SU-DHL-6 (cell line): Measurements from ENCODE around the gene FUOM.

ENCODE experiments used
- H2AFZ ChIP-seq: fragments of 200-600 bp; sonication (generic); 2 replicates; pipeline ENCODE4 v1.6.1; 2014; ENCODE audit warnings: low read depth, mild to moderate bottlenecking, moderate library complexity, mixed read lengths, antibody characterized with exemption, low read length; ENCODE audit not compliant: severe bottlenecking
- H3F3A ChIP-seq: fragments of 200-600 bp; shearing (Covaris generic); 2 replicates; pipeline ENCODE4 v1.6.0; 2016; ENCODE audit warnings: antibody characterized with exemption, mild to moderate bottlenecking; ENCODE audit not compliant: insufficient read depth
- H3K27ac ChIP-seq: fragments of 200-600 bp; sonication (generic); 2 replicates; pipeline ENCODE4 v1.5.1; 2016; ENCODE audit warnings: low read depth, mild to moderate bottlenecking, low read length, moderate library complexity, mixed read lengths
- H3K27me3 ChIP-seq: fragments of 200-600 bp; sonication (generic), shearing (Covaris generic); 2 replicates; pipeline ENCODE4 v1.6.0; 2014; ENCODE audit warnings: mild to moderate bottlenecking, low read length
- H3K36me3 ChIP-seq: fragments of 200-600 bp; sonication (generic); 2 replicates; pipeline ENCODE4 v1.6.1; 2014; ENCODE audit warnings: mild to moderate bottlenecking, low read length, mixed read lengths
- H3K4me2 ChIP-seq: fragments of 300-600, 200-600 bp; shearing (Covaris generic), sonication (generic); 2 replicates; pipeline ENCODE4 v1.6.0; 2014; ENCODE audit warnings: low read length, low read depth, mild to moderate bottlenecking; ENCODE audit not compliant: poor library complexity, severe bottlenecking
- H3K4me3 ChIP-seq: fragments of 200-600 bp; sonication (generic); 2 replicates; pipeline ENCODE4 v1.5.1; 2014; ENCODE audit warnings: antibody characterized with exemption, low read length, mild to moderate bottlenecking, mixed read lengths; ENCODE audit not compliant: insufficient read depth, poor library complexity, severe bottlenecking
- H3K79me2 ChIP-seq: fragments of 200-600 bp; sonication (generic); 2 replicates; pipeline ENCODE4 v1.6.1; 2014; ENCODE audit warnings: mild to moderate bottlenecking, low read length, moderate library complexity; ENCODE audit not compliant: insufficient read depth
- H3K9ac ChIP-seq: fragments of 200-600 bp; sonication (generic); 2 replicates; pipeline ENCODE4 v1.7.0; 2014; ENCODE audit warnings: mild to moderate bottlenecking, low read length
- H3K9me2 ChIP-seq: fragments of 200-600 bp; sonication (generic); replicated peaks from 2 replicates; pipeline ENCODE4 v1.6.1; 2014; ENCODE audit warnings: low read length; ENCODE audit not compliant: insufficient read depth
- H3K9me3 ChIP-seq: fragments of 200-600 bp; sonication (generic); 2 replicates; pipeline ENCODE4 v1.6.1; 2014; ENCODE audit warnings: low read length, mixed read lengths; ENCODE audit not compliant: insufficient read depth
- H4K20me1 ChIP-seq: fragments of 200-600 bp; sonication (generic); 2 replicates; pipeline ENCODE4 v1.6.1; 2014; ENCODE audit warnings: low read depth, mild to moderate bottlenecking, antibody characterized with exemption, low read length, moderate library complexity, mixed read lengths
- CTCF ChIP-seq: fragments of 200-600 bp; sonication (generic); IDR thresholded peaks from one replicate; pipeline ENCODE4 v1.5.1; 2017; ENCODE audit warnings: antibody characterized with exemption, mild to moderate bottlenecking, low read length, moderate library complexity; ENCODE audit not compliant: insufficient read depth, poor library complexity, severe bottlenecking
- EZH2phosphoT487 ChIP-seq: fragments of 200-600 bp; sonication (generic), shearing (Covaris generic); conservative IDR thresholded peaks from 2 replicates; pipeline ENCODE4 v1.6.1; 2018; ENCODE audit warnings: mild to moderate bottlenecking, antibody characterized with exemption, low read length, moderate library complexity, mixed read lengths

Gene FUOM

GRCh38 chr10:133318494-133319127 lies 39.2 kb downstream of the FUOM start:
- Histone ChIP-seq H3K9ac (no peak overlapping the region), H3K9me2 (no peaks in the 10 kb centered on the region), H3F3A (no peaks in the 10 kb centered on the region), H3K79me2 (no peaks in the 10 kb centered on the region), H2AFZ (no peak overlapping the region), H4K20me1 (no peaks in the 10 kb centered on the region), H3K27ac (no peak overlapping the region), H3K4me3 (no peak overlapping the region), H3K36me3 (no peaks in the 10 kb centered on the region), H3K27me3 (no peaks in the 10 kb centered on the region), H3K4me2 (peak overlapping the region; percentile 39), H3K9me3 (no peaks in the 10 kb centered on the region)
- peak; percentile 48 for TF ChIP-seq CTCF
- no peak for TF ChIP-seq EZH2phosphoT487

GRCh38 chr10:133316732-133317131 lies 41.1 kb downstream of the FUOM start:
- Histone ChIP-seq H3K9me3 (no peaks in the 10 kb centered on the region), H3K4me3 (no peak overlapping the region), H3K79me2 (no peaks in the 10 kb centered on the region), H4K20me1 (no peaks in the 10 kb centered on the region), H3K9ac (no peak overlapping the region), H3K4me2 (no peak overlapping the region), H3K27ac (no peak overlapping the region), H3F3A (no peaks in the 10 kb centered on the region), H3K36me3 (no peaks in the 10 kb centered on the region), H2AFZ (no peak overlapping the region), H3K9me2 (no peaks in the 10 kb centered on the region), H3K27me3 (no peaks in the 10 kb centered on the region)
- TF ChIP-seq CTCF (no peak), EZH2phosphoT487 (no peak)

- no peaks in the 10 kb centered on the region for H3K79me2 ChIP-seq
- no peak overlapping the region for H3K27ac ChIP-seq
- H3K9me3 ChIP-seq = no peaks in the 10 kb centered on the region
- no peak overlapping the region for H3K4me2 ChIP-seq
- no peaks in the 10 kb centered on the region for H4K20me1 ChIP-seq
- no peak overlapping the region for H3K4me3 ChIP-seq
- H3K9me2 ChIP-seq = no peaks in the 10 kb centered on the region
- 0 out of 2 replicates have a peak, but pooled peaks cover under 1% of the 10 kb centered on the region for H3K36me3 ChIP-seq
- H2AFZ ChIP-seq = no peak overlapping the region
- H3K27me3 ChIP-seq = no peaks in the 10 kb centered on the region
- no peaks in the 10 kb centered on the region for H3F3A ChIP-seq
- no peak overlapping the region for H3K9ac ChIP-seq
- no peak for TF ChIP-seq EZH2phosphoT487
- TF ChIP-seq CTCF = no peak
Measured at GRCh38 chr10:133316266-133316665, 41.6 kb downstream of the FUOM start.
